SK-N-MC (cell line): ENCODE results near the gene NMRAL1.

Source experiments
- EZH2 ChIP-seq: fragments of 200-600 bp; sonication (generic); IDR thresholded peaks from one replicate; pipeline ENCODE4 v1.6.1; 2017; ENCODE audit warnings: antibody characterized with exemption
- POLR2AphosphoS5 ChIP-seq: IDR thresholded peaks from 2 replicates; pipeline ENCODE4 v1.6.1; 2012; ENCODE audit warnings: mild to moderate bottlenecking, low read depth, low read length, borderline replicate concordance

DNA sequence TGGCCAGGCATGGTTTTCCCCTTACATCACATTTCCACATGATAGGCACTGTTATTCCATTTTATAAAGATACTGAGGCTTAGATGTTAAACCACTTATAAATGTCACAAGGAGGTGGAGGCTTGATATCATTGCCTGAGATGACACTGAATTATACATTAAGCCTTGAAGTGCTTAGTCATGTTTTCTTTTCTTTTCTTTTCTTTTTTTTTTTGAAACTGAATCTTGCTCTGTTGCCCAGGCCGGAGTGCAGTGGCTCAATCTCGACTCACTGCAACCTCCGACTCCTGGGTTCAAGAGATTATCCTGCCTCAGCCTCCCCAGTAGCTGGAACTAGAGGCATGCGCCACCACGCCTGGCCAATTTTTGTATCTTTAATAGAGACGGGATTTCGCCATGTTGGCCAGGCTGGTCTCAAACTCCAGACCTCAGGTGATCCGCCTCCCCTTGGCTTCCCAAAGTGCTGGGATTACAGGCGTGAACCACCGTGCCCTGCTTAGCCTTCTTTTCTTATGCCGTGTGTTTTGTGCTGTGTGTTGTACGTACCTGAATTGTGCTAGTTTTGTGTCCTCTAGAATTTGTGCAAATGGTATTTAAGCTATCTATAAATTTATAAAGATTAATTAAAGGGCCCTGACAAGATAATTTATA, 47.6 kb downstream of the NMRAL1 start:
- TF ChIP-seq EZH2 (no peak), POLR2AphosphoS5 (no peak)
